Measurements from ENCODE around the gene STARD6. TPM values are rescaled to one million over a fixed set of nuclear protein-coding genes. Genes with fewer than 3 reads are reported as not detected.

STARD6 gene
- 0.51 TPM in 1 of 2 replicates, not detected in the other for total RNA-seq

GRCh38 chr18:54357660-54358494, at the start of gene STARD6, which contains the start of gene C18orf54:
Gene STARD6 (minus strand): TSS chr18:54357858. CDS start chr18:54354573, 3,285 bp downstream.
Gene C18orf54 (plus strand): TSS chr18:54357906. CDS start chr18:54360573, 2,667 bp downstream.

Other genes with a start within 250 kb of the STARD6 start
- 40.5 and 56.6 TPM in 2 replicates for gene MBD2, start 133.2 kb downstream of the STARD6 start, total RNA-seq
- gene POLI, start 88.3 kb downstream of the STARD6 start, total RNA-seq, result 2.6 and 6.5 TPM in 2 replicates
- gene C18orf54, start within 50 bp of the STARD6 start, total RNA-seq, result 5.4 TPM in 2 replicates
- 0.14 TPM in 1 of 2 replicates, not detected in the other for gene DYNAP, start 233.4 kb upstream of the STARD6 start, total RNA-seq

All from airway epithelial cell (primary cell).